ENCODE data around the gene RFNG. TPM values are rescaled to one million over a fixed set of nuclear protein-coding genes. Genes with fewer than 3 reads are reported as not detected.

RFNG gene
- total and polyA plus RNA-seq, 2 of the 13 experiments (the other 11 are each of a cell fraction or from before 2014, with no cell fraction given): 61.4 to 64.0 TPM

DNA sequence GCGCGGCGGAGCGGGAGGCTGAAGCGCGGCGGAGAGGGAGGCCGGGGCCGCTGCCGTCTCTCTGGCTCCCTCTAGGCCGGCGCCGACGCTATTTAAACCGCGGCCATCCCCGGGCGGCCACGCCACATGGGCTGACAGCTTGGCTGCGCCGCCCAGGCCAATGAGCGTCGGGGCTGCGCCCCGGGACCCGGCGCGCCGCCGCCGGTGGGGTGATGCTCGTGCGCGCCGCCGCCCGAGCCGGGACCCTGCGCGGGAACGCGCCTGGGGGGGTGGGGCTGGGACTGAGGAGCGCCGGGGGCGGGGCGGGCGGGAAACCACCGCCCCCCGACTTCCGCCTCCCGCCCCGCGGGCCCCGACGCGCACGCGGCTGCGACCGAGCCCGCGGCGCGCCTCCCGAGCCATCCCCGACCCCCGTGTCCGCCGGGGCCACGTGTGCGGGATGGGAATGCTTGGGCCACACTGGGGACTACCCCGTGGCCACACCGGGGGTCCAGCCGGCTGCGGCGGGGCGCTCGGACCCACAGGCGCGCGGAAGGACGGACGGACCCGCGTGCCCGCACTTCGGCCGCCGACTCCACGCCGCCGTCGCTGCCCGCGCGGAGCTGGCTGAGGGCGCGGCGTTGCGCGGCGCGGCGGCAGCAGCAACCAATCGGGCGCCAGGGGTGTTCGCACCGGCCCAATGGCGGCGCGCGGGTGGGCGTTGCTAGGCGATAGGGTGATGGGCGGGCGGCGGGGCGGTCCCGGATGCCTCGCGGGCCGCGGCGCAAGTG, 46.7 kb upstream of the RFNG start, which contains the start of gene FASN (continued):
- TF ChIP-seq, protein P1, sequence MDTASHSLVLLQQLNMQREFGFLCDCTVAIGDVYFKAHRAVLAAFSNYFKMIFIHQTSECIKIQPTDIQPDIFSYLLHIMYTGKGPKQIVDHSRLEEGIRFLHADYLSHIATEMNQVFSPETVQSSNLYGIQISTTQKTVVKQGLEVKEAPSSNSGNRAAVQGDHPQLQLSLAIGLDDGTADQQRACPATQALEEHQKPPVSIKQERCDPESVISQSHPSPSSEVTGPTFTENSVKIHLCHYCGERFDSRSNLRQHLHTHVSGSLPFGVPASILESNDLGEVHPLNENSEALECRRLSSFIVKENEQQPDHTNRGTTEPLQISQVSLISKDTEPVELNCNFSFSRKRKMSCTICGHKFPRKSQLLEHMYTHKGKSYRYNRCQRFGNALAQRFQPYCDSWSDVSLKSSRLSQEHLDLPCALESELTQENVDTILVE (CRISPR knock-in tag; IDR thresholded peaks at IDR 0.05): no peak
- no peak; the same call in 1 of the 2 replicates for TF ChIP-seq NKX3-1 (CRISPR knock-in tag; IDR thresholded peaks at IDR 0.05)
- TF ChIP-seq JUN (CRISPR knock-in tag; IDR thresholded peaks at IDR 0.05): no peak
- peak; percentile 68 for TF ChIP-seq SRSF4 (IDR thresholded peaks at IDR 0.05; ENCODE audit: low read depth, low read length, poor library complexity, severe bottlenecking)
- peak; percentile 88 for TF ChIP-seq NFYB (CRISPR knock-in tag; IDR thresholded peaks at IDR 0.05)
- TF ChIP-seq PHB2 (IDR thresholded peaks at IDR 0.05; ENCODE audit: partially characterized antibody): no peak
- no peak for TF ChIP-seq MAFG (CRISPR knock-in tag; IDR thresholded peaks at IDR 0.05)
- TF ChIP-seq GPBP1L1 (CRISPR knock-in tag; IDR thresholded peaks at IDR 0.05): no peak
- TF ChIP-seq ZNF616 (CRISPR knock-in tag; IDR thresholded peaks at IDR 0.05; ENCODE audit: low read depth): peak; percentile 87; the same call in 1 of the 2 replicates
- 0 out of 2 replicates have a peak, but pooled peaks have one; percentile 15 for TF ChIP-seq SP140L (CRISPR knock-in tag; IDR thresholded peaks at IDR 0.05; ENCODE audit: borderline replicate concordance)
- no peak; the same call in 1 of the 2 replicates for TF ChIP-seq ETV5 (CRISPR knock-in tag; IDR thresholded peaks at IDR 0.05; ENCODE audit: borderline replicate concordance)
- TF ChIP-seq, protein P2, sequence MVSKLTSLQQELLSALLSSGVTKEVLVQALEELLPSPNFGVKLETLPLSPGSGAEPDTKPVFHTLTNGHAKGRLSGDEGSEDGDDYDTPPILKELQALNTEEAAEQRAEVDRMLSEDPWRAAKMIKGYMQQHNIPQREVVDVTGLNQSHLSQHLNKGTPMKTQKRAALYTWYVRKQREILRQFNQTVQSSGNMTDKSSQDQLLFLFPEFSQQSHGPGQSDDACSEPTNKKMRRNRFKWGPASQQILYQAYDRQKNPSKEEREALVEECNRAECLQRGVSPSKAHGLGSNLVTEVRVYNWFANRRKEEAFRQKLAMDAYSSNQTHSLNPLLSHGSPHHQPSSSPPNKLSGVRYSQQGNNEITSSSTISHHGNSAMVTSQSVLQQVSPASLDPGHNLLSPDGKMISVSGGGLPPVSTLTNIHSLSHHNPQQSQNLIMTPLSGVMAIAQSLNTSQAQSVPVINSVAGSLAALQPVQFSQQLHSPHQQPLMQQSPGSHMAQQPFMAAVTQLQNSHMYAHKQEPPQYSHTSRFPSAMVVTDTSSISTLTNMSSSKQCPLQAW (CRISPR knock-in tag; IDR thresholded peaks at IDR 0.05): no peak
- TF ChIP-seq ZNF550 (CRISPR knock-in tag; IDR thresholded peaks at IDR 0.05; ENCODE audit: borderline replicate concordance): no peak
- no peak for TF ChIP-seq ARID2 (CRISPR knock-in tag; IDR thresholded peaks at IDR 0.05; ENCODE audit: borderline replicate concordance)
- peak; percentile 62 for TF ChIP-seq ZNF607 (CRISPR knock-in tag; IDR thresholded peaks at IDR 0.05; ENCODE audit: borderline replicate concordance)
- TF ChIP-seq, protein P3, sequence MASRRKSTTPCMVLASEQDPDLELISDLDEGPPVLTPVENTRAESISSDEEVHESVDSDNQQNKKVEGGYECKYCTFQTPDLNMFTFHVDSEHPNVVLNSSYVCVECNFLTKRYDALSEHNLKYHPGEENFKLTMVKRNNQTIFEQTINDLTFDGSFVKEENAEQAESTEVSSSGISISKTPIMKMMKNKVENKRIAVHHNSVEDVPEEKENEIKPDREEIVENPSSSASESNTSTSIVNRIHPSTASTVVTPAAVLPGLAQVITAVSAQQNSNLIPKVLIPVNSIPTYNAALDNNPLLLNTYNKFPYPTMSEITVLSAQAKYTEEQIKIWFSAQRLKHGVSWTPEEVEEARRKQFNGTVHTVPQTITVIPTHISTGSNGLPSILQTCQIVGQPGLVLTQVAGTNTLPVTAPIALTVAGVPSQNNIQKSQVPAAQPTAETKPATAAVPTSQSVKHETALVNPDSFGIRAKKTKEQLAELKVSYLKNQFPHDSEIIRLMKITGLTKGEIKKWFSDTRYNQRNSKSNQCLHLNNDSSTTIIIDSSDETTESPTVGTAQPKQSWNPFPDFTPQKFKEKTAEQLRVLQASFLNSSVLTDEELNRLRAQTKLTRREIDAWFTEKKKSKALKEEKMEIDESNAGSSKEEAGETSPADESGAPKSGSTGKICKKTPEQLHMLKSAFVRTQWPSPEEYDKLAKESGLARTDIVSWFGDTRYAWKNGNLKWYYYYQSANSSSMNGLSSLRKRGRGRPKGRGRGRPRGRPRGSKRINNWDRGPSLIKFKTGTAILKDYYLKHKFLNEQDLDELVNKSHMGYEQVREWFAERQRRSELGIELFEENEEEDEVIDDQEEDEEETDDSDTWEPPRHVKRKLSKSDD (CRISPR knock-in tag; IDR thresholded peaks at IDR 0.05; ENCODE audit: low read depth): peak; percentile 8; the same call in 1 of the 2 replicates
- TF ChIP-seq ZNF556 (CRISPR knock-in tag; IDR thresholded peaks at IDR 0.05; ENCODE audit: borderline replicate concordance): peak; percentile 62; the same call in 1 of the 2 replicates
- TF ChIP-seq, protein P4, sequence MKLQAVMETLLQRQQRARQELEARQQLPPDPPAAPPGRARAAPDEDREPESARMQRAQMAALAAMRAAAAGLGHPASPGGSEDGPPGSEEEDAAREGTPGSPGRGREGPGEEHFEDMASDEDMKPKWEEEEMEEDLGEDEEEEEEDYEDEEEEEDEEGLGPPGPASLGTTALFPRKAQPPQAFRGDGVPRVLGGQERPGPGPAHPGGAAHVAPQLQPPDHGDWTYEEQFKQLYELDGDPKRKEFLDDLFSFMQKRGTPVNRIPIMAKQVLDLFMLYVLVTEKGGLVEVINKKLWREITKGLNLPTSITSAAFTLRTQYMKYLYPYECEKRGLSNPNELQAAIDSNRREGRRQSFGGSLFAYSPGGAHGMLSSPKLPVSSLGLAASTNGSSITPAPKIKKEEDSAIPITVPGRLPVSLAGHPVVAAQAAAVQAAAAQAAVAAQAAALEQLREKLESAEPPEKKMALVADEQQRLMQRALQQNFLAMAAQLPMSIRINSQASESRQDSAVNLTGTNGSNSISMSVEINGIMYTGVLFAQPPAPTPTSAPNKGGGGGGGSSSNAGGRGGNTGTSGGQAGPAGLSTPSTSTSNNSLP (IDR thresholded peaks at IDR 0.05; ENCODE audit: low read depth, low read length): no peak
- no peak for TF ChIP-seq ZNF124 (CRISPR knock-in tag; IDR thresholded peaks at IDR 0.05)
- peak; percentile 96 for TF ChIP-seq ZSCAN21 (CRISPR knock-in tag; IDR thresholded peaks at IDR 0.05; ENCODE audit: borderline replicate concordance)
